Coronary artery (tissue), 2 donors: Measurements from ENCODE around the gene IFT22.
"Not testable (repeated sequence)": the region's sequence is repeated elsewhere in the genome, so short reads cannot be mapped to it uniquely, and the experiment has no call there.

Experiments used
- DNase-seq: peaks from one replicate; pipeline ENCODE4 v3.0.0-alpha.2; 2017; ENCODE audit warnings: low spot score
- H3K27ac ChIP-seq, 2 donors: fragments of 200-600 bp; sonication (generic); one replicate each; pipeline ENCODE4 v1.5.1; 2016 to 2019
- H3K4me3 ChIP-seq: fragments of 200-600 bp; sonication (generic); 2 replicates; pipeline ENCODE4 v1.5.1; 2016; ENCODE audit warnings: mild to moderate bottlenecking, moderate library complexity
- CTCF ChIP-seq: fragments of 200-600 bp; sonication (generic); IDR thresholded peaks from one replicate; pipeline ENCODE4 v1.5.1; 2019; ENCODE audit warnings: antibody characterized with exemption

Gene IFT22

GRCh38 chr7:101285171-101285570 lies 36.4 kb downstream of the IFT22 start:
- DNase-seq: no peak
- TF ChIP-seq CTCF: no peak
- Histone ChIP-seq H3K27ac (no peak overlapping the region), H3K4me3 (no peak overlapping the region)

GRCh38 chr7:101280912-101281311 lies 40.7 kb downstream of the IFT22 start:
- H3K27ac ChIP-seq, H3K4me3 ChIP-seq, DNase-seq: not testable (repeated sequence)

- no peak for TF ChIP-seq CTCF
- H3K27ac ChIP-seq: no peak overlapping the region
- DNase-seq: no peak
- no peak overlapping the region for H3K4me3 ChIP-seq
Observed at GRCh38 chr7:101278461-101279292, 42.9 kb downstream of the IFT22 start.

- TF ChIP-seq CTCF: no peak
- DNase-seq: no peak
- no peak overlapping the region for H3K27ac ChIP-seq
- no peak overlapping the region for H3K4me3 ChIP-seq
Observed at GRCh38 chr7:101277155-101277554, 44.5 kb downstream of the IFT22 start.

- Histone ChIP-seq H3K27ac (no peak overlapping the region), H3K4me3 (no peak overlapping the region)
- DNase-seq: no peak
- TF ChIP-seq CTCF: no peak
Observed at GRCh38 chr7:101273206-101273605, 48.4 kb downstream of the IFT22 start.

GRCh38 chr7:101271021-101271420 lies 50.6 kb downstream of the IFT22 start:
- DNase-seq: no peak
- Histone ChIP-seq H3K27ac (no peak overlapping the region), H3K4me3 (no peak overlapping the region)
- no peak for TF ChIP-seq CTCF

- TF ChIP-seq CTCF: no peak
- no peak overlapping the region for H3K4me3 ChIP-seq
- DNase-seq: no peak
- H3K27ac ChIP-seq: no peak overlapping the region
Observed at GRCh38 chr7:101269664-101270063, 51.9 kb downstream of the IFT22 start.
